Inflammatory macrophage (primary cell): ENCODE results near the gene PRL.

Experiments
- DNase-seq, 2 donors: peaks; one replicate each; pipeline ENCODE4 v3.0.0-alpha.2; 2020 to 2022
- total RNA-seq, 18 experiments: gene quantifications; one replicate each; lab custom pipeline; 2026; ENCODE audit warnings: mixed read lengths in 6 of 18, inconsistent platforms in 2 of 18; lab: John Stamatoyannopoulos, UW

The PRL gene
- 0 to 0.07 (median 0) reads per million in 18 experiments for total RNA-seq

DNA sequence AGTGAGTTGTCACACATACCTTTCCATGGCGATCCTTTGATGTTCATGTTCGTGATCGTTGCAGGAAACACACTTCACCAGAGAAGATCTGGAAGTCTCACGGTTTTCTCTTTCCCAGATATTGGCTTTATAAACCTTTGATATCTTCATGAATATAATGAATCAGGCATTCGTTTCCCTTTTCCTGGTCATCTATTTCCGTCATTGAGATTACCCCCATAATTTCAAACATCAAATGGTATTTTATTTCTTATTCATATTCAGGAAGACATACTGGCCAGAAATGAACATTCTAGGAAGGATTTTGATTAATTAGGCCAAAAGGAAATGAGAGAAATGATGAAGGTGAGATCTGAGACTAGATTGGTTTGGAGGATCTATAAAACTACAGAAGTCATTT lies at the start of gene PRL:
PRL (minus strand) TSS at position 101 of the 400 bp plus-strand sequence; CDS start at position 47, 54 bp downstream.
- DNase-seq = no peak

- DNase-seq = no peak
These were observed 47.0 kb upstream of the PRL start for GRCh38 chr6:22343864-22344263.

DNA sequence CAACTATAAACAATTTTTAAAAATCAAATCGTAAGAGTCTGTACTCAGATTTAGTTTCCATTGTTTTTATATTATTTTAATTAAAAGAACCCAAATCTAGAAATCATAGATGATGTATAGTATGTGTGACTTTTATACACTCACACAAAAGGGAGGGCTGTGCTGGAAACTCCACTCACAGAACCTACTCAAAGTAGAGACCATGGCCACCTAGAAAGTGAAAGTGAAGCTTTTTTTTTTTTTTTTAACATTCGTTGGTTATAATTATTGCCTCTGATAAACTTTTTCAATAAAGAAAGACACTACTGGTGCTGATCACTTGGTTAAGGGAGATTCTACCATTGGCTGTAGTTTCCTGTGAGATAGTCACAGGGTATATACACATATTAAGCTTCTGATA lies 37.9 kb upstream of the PRL start:
- DNase-seq = no peak

- DNase-seq = no peak
These were observed 37.0 kb upstream of the PRL start for GRCh38 chr6:22333802-22334201.

DNA sequence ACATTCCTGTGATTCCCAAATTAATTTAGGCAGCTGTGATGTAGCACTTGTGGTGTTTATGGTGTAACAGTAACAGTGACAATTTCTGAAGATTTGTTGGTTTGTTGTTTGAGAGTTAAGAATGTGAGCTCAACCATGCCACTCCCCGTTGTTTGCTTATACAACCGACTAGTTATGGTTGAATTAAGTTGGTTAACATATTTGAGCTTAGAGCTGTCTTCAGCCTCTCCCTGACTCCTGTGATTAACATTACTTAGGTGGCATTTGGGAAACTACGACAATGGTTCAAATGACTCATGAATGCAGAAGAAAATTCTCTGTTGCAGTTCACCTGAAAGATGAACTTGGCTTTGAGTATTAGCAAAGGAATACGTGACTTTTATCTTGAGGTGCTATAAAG lies 35.9 kb upstream of the PRL start:
- no peak for DNase-seq

DNA sequence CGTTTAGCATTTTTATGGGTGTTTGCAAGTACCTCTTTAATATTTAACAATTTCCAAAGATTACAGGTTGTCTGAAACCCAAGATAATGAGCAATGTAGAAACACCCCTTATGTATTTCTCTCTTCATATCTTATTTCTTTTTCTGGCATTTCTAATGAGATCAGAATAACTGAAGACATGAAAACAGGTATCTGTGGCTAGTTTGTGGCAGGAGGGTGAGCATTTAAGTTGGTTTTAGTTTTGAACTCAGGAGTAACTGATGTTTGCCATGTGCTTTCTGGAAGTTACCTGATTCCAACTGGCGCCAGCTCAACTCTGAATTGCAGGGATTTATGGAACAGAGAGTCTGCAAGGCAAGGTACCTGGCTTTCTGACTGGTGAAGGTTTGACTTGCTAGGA lies 35.4 kb upstream of the PRL start:
- no peak for DNase-seq

DNA sequence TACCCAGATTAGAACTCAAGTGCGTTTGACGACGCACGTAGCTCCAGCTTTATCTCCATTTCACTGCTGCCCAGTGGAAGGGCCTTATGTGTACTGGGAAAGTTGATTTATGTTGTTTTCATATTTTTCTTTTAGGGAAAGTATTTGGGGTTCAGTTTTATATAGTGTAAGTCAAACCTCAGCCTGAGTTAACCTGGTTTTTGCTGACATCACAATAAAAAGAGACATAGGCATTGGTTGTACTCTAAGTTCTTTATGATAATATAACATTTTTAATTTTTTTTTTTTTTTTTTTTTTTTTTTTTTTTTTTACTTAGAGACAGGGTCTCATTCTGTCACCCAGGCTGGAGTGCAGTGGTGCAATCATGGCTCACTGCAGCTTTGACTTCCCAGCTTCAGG lies 34.1 kb upstream of the PRL start:
- no peak for DNase-seq

DNA sequence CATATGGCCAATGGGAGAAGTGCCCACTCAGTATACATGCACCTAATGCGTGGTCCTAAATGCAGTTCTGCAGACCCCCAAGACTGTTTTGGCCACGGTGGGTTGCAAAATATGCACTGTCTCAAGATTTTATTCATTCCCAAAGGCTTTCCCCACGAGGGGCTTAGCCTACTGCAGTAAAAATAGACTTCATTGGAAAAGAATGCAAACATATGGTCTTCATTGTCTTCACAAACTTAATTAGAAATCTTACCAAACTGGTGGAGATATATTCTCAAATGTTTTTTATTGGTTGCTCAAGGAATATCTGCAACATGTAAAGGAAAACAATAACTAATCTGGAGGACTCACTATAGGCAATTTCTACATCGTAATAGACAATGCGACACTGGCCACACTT lies 31.6 kb upstream of the PRL start:
- no peak for DNase-seq

- DNase-seq = no peak
These were observed 31.0 kb upstream of the PRL start for GRCh38 chr6:22327881-22328280.

DNA sequence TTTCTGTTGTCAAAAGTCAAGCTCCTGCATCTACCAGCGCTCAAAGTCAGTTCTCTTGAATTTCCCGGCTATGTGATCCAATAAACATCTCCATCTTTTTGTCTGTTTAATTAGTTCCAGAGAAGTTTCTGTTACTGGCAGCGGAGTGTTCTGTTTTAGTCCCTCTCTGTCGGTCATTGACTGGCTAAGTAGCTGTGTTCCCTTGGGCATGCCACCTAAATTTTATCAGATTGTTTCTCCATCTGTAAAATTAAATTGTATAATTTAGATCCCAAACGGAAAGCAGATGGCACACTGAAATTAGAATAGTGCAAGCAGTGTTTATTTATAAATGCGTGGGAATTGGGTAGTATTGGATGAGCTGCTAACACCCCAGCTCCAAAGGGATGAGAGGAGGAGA lies 29.7 kb upstream of the PRL start:
- DNase-seq = no peak

DNA sequence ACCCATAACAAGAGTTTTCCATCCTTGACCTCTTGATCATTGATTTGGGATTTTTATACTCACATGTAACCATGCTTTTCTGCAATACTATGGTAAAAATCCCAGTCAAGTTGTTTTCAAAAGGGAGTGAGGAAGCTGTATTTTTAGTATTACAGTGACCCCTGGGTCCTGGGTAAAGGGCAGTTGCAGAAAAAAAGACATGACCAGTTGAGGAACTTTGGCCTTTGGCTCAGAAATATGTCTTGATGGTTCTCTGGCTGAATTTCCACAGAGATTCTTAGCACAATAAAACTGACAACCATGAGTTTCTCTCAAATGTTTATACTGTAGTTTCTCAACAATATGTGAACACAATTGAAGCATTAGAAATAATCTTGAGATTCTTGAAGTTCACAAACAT lies 28.6 kb upstream of the PRL start:
- no peak for DNase-seq

DNA sequence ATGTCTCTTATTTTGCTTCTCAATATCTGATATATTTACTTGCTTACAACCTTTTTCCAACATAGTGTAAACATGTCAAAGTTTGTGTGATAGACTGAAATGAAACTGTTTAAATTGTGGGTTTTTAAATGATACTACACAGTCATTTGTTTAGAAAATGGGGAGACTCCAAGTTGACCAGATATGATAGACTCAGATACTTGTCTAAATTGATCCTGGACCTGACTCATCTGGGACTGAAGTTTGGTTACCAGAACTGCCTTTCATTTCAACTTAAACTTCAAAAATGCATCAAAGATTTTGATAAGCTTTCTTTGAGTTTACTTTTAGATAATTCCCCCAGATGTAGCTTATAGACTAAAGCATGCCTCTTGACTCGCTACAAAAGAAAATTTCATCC lies 27.0 kb upstream of the PRL start:
- DNase-seq = no peak

- no peak for DNase-seq
These were observed 25.5 kb upstream of the PRL start for GRCh38 chr6:22322103-22323030.

GRCh38 chr6:22320750-22321149 lies 23.9 kb upstream of the PRL start:
- DNase-seq = no peak

DNA sequence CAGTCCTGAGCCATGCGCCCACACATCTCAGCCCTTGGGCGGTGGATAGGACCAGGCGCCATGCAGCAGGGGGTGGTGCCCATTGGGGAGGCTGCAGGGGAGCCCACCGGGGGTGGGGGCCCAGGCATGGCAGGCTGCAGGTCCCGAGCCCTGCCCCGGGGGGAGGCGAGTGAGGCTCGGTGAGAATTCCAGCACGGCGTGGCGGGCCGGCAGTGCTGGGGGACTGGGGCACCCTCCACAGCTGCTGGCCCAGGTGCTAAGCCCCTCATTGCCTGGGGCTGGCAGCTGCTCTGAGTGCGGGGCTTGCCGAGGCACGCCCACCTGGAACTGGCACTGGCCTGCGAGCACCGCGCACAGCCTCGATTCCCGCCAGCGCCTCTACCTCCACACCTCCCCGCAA lies 21.6 kb upstream of the PRL start:
- DNase-seq = no peak

DNA sequence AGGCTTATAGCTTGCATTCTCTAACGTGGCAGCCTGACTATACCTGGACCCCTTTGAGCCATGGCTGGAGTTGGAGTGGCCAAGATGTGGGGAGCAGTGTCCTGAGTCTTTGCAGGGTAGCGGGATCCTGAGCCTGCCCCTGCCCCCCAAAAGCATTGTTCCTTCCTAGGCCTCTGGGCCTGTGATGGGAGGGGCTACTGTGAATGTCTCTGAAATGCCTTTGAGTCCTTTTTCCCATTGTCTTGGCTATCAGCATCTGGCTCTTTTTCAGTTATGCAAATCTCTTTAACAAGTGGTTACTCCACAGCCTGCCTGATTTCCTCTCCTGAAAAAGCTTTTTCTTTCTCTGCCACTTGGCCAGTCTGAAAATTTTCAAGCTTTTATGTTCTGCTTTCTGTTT lies 17.0 kb upstream of the PRL start:
- DNase-seq = peak in 1 of 2 donors; percentile 17

DNA sequence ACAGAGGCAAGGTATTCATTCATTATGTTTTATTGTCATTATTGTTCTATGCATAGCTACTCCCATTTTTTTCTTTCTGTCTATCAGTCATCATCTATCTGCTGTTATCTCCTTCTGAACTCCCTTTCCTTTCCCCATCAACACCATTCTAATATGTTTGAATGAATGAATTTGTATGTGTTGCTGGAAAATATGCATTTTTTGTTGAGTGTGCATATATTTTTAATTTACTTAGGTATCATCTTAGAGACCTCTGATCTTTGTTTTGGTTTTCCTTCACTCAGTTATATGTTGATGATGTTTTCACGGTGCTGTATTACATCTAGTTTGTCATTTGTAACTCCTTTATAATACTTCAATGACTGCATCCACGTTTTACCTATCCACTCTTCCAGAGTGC lies 12.1 kb upstream of the PRL start:
- DNase-seq = no peak

DNA sequence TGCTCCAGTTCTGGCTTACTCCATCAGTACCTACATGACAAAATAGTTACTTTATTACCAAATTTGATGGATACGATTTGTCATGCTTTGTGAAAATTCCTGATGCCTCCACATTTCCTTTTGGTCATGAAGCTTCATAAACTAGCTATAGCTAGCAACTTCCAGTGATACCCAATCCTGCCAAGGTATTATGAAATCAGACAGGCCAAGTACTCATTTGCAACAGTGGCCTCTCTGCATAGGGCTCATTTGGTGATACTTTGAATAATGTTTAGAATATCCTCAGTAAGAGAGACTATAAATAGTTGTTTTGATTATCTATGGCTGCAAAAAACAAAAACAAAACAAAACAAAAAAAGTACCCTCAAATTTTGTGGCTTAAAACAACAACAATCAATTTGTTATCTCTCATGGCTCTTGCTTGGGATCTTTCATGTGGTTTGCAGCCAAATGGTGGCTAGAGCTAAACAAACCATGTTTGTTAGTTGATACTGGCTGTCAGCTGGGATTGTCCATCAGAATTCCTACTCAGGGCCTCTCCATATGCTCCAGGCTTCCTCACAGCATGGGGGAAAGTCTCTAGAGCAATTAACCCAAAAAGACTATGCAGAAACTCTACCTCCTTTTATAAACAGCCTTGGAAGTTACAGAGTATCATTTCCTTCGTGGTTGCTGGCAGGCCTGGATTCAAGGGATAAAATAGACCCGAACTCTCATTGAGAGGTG lies 10.1 kb upstream of the PRL start:
- DNase-seq = no peak

DNA sequence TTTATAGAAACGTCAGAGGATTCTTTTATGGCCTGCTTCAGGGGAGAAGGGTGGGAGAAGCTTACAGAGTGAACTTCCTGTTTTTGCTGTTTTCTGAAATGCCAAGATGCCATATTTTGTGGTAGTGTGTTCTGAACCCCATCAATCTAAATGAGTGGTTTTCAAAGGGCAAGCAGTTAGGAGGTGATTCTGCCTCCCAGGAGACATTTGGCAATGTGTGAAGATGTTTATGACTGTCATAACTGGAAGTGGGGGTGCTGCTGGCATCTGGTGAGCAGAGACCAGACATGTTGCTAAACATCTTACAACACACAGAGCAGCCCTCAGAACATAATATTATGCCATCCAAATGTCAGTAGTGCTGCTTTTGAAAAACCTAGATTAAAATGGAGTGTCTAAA lies 6.0 kb upstream of the PRL start:
- peak; percentile 43 to 55 for DNase-seq

GRCh38 chr6:22300273-22300998 lies 3.6 kb upstream of the PRL start:
- DNase-seq = no peak

GRCh38 chr6:22298475-22298890 lies 1.6 kb upstream of the PRL start:
- no peak for DNase-seq

DNA sequence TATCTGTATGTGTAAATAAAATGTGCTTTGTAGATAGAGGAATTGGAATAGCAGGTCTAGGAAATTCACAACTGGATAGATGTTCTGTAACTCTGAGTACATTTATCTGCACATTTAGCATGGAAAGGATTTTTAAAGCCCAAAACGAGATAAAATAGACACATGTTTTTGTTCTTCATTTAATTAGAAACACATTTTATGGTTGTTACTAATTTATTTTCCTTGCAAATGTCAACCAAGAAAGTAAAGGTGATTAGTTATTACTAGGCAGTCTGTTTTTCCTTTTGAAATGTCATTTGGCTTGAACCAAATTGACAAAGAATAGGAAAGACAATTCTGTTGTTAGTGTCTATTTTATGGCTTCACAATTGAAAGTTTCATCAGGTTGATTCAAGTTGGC lies 769 bp downstream of the PRL start:
- DNase-seq = no peak

DNA sequence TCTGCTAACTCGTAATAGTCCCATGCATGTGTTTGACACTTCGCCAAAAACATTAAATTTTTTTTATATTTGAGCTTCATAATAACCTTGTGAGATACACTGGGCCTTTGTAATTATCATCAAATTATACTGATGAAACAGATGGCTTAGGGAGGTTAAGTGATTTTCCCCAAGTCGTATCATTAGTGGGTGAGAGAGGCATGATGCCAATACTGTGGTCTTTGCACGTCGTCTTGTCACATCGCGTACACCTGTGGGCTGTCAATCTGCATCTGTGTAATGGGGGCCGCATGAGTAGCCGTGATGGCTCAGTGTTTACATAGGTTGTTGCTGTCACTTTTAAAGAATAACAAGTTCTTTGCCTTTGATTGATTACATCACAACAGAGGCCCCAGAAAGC lies 1.7 kb downstream of the PRL start:
- DNase-seq = no peak
